B cell (primary cell): ENCODE results near the gene TMEM92.

Source experiments
- CTCF ChIP-seq: fragments of 200-600 bp; IDR thresholded peaks from one replicate; pipeline ENCODE4 v1.8.0; 2022; ENCODE audit warnings: antibody characterized with exemption, mild to moderate bottlenecking
- EZH2 ChIP-seq: IDR thresholded peaks from 2 replicates; pipeline ENCODE4 v1.6.1; 2012; ENCODE audit warnings: borderline replicate concordance, low read depth, mild to moderate bottlenecking, moderate library complexity, low read length; ENCODE audit not compliant: insufficient read depth, poor library complexity, severe bottlenecking

- TF ChIP-seq CTCF, result no peak
- TF ChIP-seq EZH2, result no peak
Observed at GRCh38 chr17:50299776-50300175, 25.5 kb downstream of the TMEM92 start.
